Stimulated activated naive CD8-positive, alpha-beta T cell treated with anti-CD3 and anti-CD28 coated beads, Interleukin-15, Interleukin-2, amounts not matched to agents 100 ng/mL and 50 ng/mL, for 24 hours (primary cell): Measurements from ENCODE around the gene SRF.
"Not testable (repeated sequence)": the region's sequence is repeated elsewhere in the genome, so short reads cannot be mapped to it uniquely, and the experiment has no call there.

ENCODE experiments used
- H3K27ac Mint-ChIP-seq: one replicate; pipeline ENCODE4 v1.8.0; 2021; ENCODE audit warnings: mild to moderate bottlenecking, mixed read lengths
- H3K27me3 Mint-ChIP-seq: one replicate; pipeline ENCODE4 v1.8.0; 2021; ENCODE audit warnings: mixed read lengths
- H3K36me3 Mint-ChIP-seq: one replicate; pipeline ENCODE4 v1.8.0; 2021; ENCODE audit warnings: low read depth, mixed read lengths
- H3K4me1 Mint-ChIP-seq: one replicate; pipeline ENCODE4 v1.8.0; 2021; ENCODE audit warnings: low read depth, mixed read lengths
- H3K4me3 Mint-ChIP-seq: one replicate; pipeline ENCODE4 v1.8.0; 2021; ENCODE audit warnings: mild to moderate bottlenecking, mixed read lengths
- H3K9me3 Mint-ChIP-seq: one replicate; pipeline ENCODE4 v1.8.0; 2021; ENCODE audit warnings: mixed read lengths

SRF gene

DNA sequence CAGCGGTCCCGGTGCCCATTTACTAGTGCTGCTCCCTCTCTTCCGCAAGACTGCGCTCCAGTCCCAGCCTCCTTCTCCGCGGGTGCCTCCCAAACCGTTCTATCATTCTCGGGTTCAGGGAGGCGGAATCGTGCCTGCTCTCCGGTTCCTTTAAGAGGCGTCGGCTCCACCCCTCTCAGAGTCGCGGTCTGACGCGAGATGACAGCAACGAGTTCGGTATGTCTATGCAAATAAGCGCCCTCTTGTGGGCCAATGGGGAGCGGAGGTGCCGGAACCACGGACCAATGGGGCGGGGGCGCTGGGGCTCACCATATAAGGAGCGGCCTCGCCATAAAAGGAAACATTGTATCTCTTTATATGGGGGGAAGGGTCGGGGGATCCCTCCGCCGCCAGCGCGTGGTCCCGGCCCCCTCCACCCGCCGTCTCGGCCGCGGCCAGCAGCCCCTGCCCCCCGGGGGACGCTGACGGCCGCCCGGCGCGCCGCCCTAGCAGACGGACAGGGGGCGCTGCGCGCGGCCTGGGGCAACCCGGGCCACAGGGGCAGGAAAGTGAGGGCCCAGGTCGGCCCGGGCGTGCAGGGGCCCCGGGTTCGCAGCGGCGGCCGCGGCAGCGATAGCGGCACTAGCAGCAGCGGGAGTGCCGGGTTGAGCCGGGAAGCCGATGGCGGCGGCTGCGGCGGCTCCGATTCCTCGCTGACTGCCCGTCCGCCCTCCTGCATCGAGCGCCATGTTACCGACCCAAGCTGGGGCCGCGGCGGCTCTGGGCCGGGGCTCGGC lies at the start of gene SRF:
Gene SRF, plus strand, starts transcription at position 339 of the 776 bp plus-strand sequence. Its CDS starts 388 bp downstream, at position 727.
- Mint-ChIP-seq H3K4me3 (peak within 1 kb of the TSS; percentile 95), H3K27ac (peak within 1 kb of the TSS; percentile 94), H3K9me3 (no peaks in the 10 kb centered on the region), H3K27me3 (no peaks in the 10 kb centered on the region), H3K36me3 (peaks cover 20% of the 10 kb centered on the region), H3K4me1 (peaks cover 42% of the 10 kb centered on the region)

GRCh38 chr6:43122146-43122545 lies 48.9 kb upstream of the SRF start:
- no peak overlapping the region for H3K4me3 Mint-ChIP-seq
- H3K9me3 Mint-ChIP-seq, result no peaks in the 10 kb centered on the region
- H3K4me1 Mint-ChIP-seq, result no peaks in the 10 kb centered on the region
- H3K27ac Mint-ChIP-seq, result no peak overlapping the region
- no peaks in the 10 kb centered on the region for H3K36me3 Mint-ChIP-seq
- H3K27me3 Mint-ChIP-seq, result no peaks in the 10 kb centered on the region

- Mint-ChIP-seq H3K9me3 (no peaks in the 10 kb centered on the region), H3K27me3 (no peaks in the 10 kb centered on the region)
These were observed 47.4 kb upstream of the SRF start for GRCh38 chr6:43123461-43124314.

GRCh38 chr6:43124481-43124880 lies 46.6 kb upstream of the SRF start:
- Mint-ChIP-seq H3K9me3 (no peaks in the 10 kb centered on the region), H3K27ac (no peak overlapping the region), H3K4me3 (no peak overlapping the region), H3K4me1 (no peaks in the 10 kb centered on the region), H3K27me3 (no peaks in the 10 kb centered on the region), H3K36me3 (no peaks in the 10 kb centered on the region)

More at GRCh38 chr6:43123461-43124314, 47.4 kb upstream of the SRF start:
- H3K4me1 Mint-ChIP-seq, result no peaks in the 10 kb centered on the region
- no peaks in the 10 kb centered on the region for H3K36me3 Mint-ChIP-seq
- no peak overlapping the region for H3K4me3 Mint-ChIP-seq
- H3K27ac Mint-ChIP-seq, result no peak overlapping the region

- no peaks in the 10 kb centered on the region for H3K27me3 Mint-ChIP-seq
- H3K36me3 Mint-ChIP-seq, result no peaks in the 10 kb centered on the region
- no peak overlapping the region for H3K27ac Mint-ChIP-seq
- H3K4me3 Mint-ChIP-seq, result no peak overlapping the region
- H3K4me1 Mint-ChIP-seq, result no peaks in the 10 kb centered on the region
- H3K9me3 Mint-ChIP-seq, result no peaks in the 10 kb centered on the region
These were observed 46.0 kb upstream of the SRF start for GRCh38 chr6:43125119-43125518.

- Mint-ChIP-seq H3K4me1 (no peaks in the 10 kb centered on the region), H3K9me3 (no peaks in the 10 kb centered on the region), H3K27me3 (no peaks in the 10 kb centered on the region), H3K27ac (no peak overlapping the region), H3K36me3 (no peaks in the 10 kb centered on the region), H3K4me3 (no peak overlapping the region)
These were observed 45.5 kb upstream of the SRF start for GRCh38 chr6:43125555-43125954.

- H3K27me3 Mint-ChIP-seq, result no peaks in the 10 kb centered on the region
These were observed 43.9 kb upstream of the SRF start for GRCh38 chr6:43127180-43127579.

GRCh38 chr6:43127877-43128276 lies 43.2 kb upstream of the SRF start:
- Mint-ChIP-seq H3K27me3 (no peaks in the 10 kb centered on the region), H3K4me1 (no peaks in the 10 kb centered on the region), H3K36me3 (no peaks in the 10 kb centered on the region), H3K9me3 (no peaks in the 10 kb centered on the region), H3K4me3 (no peak overlapping the region), H3K27ac (no peak overlapping the region)

More at GRCh38 chr6:43127180-43127579, 43.9 kb upstream of the SRF start:
- H3K4me1 Mint-ChIP-seq, result no peaks in the 10 kb centered on the region
- no peak overlapping the region for H3K4me3 Mint-ChIP-seq
- H3K27ac Mint-ChIP-seq, result no peak overlapping the region
- no peaks in the 10 kb centered on the region for H3K9me3 Mint-ChIP-seq
- no peaks in the 10 kb centered on the region for H3K36me3 Mint-ChIP-seq

GRCh38 chr6:43128926-43129325 lies 42.1 kb upstream of the SRF start:
- no peaks in the 10 kb centered on the region for H3K4me1 Mint-ChIP-seq
- H3K27me3 Mint-ChIP-seq, result no peaks in the 10 kb centered on the region
- no peaks in the 10 kb centered on the region for H3K9me3 Mint-ChIP-seq
- no peaks in the 10 kb centered on the region for H3K36me3 Mint-ChIP-seq
- no peak overlapping the region for H3K4me3 Mint-ChIP-seq
- no peak overlapping the region for H3K27ac Mint-ChIP-seq

GRCh38 chr6:43129434-43130194 lies 41.5 kb upstream of the SRF start:
- Mint-ChIP-seq H3K36me3 (no peaks in the 10 kb centered on the region), H3K9me3 (no peaks in the 10 kb centered on the region), H3K27me3 (no peaks in the 10 kb centered on the region), H3K4me3 (no peak overlapping the region), H3K4me1 (no peaks in the 10 kb centered on the region), H3K27ac (no peak overlapping the region)

DNA sequence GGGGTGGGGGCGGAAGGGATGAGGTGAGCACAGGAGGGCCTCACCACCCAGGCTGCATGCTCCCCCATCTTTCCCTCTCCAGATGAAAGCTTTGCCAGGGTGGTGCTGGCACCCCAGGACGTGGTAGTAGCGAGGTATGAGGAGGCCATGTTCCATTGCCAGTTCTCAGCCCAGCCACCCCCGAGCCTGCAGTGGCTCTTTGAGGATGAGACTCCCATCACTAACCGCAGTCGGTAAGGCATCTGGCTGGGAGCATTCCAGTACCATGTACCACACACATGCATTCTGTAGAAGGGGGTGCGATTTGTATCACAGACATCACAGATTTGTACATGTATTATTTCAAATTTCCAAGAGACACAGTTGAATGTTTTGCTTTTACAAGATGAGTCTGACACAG lies 40.6 kb upstream of the SRF start:
- Mint-ChIP-seq H3K27me3 (no peaks in the 10 kb centered on the region), H3K27ac (no peak overlapping the region), H3K36me3 (no peaks in the 10 kb centered on the region), H3K4me3 (no peak overlapping the region), H3K4me1 (no peaks in the 10 kb centered on the region), H3K9me3 (no peaks in the 10 kb centered on the region)

DNA sequence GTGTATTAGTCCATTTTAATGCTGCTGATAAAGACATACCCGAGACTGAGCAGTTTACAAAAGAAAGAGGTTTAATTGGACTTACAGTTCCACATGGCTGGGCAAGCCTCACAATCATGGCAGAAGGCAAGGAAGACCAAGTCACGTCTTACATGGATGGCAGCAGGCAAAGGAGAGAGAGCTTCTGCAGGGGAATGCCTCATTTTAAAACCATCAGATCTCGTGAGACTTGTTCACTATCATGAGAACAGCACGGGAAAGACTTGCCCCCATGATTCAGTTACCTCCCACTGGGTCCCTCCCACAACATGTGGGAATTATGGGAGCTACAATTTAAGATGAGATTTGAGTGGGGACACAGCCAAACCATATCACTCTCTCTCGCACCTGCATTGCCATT lies 39.7 kb upstream of the SRF start:
- H3K9me3 Mint-ChIP-seq, H3K4me1 Mint-ChIP-seq, H3K27ac Mint-ChIP-seq, H3K4me3 Mint-ChIP-seq, H3K27me3 Mint-ChIP-seq, H3K36me3 Mint-ChIP-seq: not testable (repeated sequence)

GRCh38 chr6:43138267-43138666 lies 32.8 kb upstream of the SRF start:
- Mint-ChIP-seq H3K36me3 (no peaks in the 10 kb centered on the region), H3K27me3 (no peaks in the 10 kb centered on the region), H3K4me3 (no peak overlapping the region), H3K9me3 (no peaks in the 10 kb centered on the region), H3K27ac (no peak overlapping the region), H3K4me1 (peaks cover 18% of the 10 kb centered on the region)

GRCh38 chr6:43139973-43140372 lies 31.1 kb upstream of the SRF start:
- not testable (repeated sequence) for H3K36me3 Mint-ChIP-seq, H3K4me3 Mint-ChIP-seq, H3K27ac Mint-ChIP-seq, H3K9me3 Mint-ChIP-seq, H3K27me3 Mint-ChIP-seq
- peaks cover 25% of the 10 kb centered on the region for H3K4me1 Mint-ChIP-seq

DNA sequence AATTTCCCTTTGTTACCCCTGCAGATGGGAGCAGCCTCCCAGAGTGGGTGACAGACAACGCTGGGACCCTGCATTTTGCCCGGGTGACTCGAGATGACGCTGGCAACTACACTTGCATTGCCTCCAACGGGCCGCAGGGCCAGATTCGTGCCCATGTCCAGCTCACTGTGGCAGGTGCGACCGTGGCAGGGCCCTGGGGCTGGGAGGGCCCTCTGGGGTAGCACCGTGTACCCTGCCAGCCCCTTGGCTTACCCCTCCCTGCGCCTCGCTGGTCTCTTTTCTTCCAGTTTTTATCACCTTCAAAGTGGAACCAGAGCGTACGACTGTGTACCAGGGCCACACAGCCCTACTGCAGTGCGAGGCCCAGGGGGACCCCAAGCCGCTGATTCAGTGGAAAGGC lies 29.4 kb upstream of the SRF start:
- Mint-ChIP-seq H3K27me3 (no peaks in the 10 kb centered on the region), H3K9me3 (no peaks in the 10 kb centered on the region), H3K36me3 (no peaks in the 10 kb centered on the region), H3K4me1 (peaks cover 25% of the 10 kb centered on the region), H3K27ac (no peak overlapping the region), H3K4me3 (no peak overlapping the region)
